OCI-LY7 (cell line): Measurements from ENCODE around the gene RPS8. TPM values are rescaled to one million over a fixed set of nuclear protein-coding genes. Genes with fewer than 3 reads are reported as not detected.
A peak's percentile ranks its signal among the peaks of the same experiment; 100 is the strongest.

Experiments used
- BruUV-seq: library from RNA; stranded (reverse); fragments of 400-500 nt; replicated peaks from 2 replicates; lab custom pipeline; 2021; lab: Mats Ljungman, UMichigan
- CTCF ChIA-PET: fragments of 300-600 bp; sonication (Branson Sonifier 250); formaldehyde crosslinking; loops from one replicate; lab custom pipeline; 2022; ENCODE audit warnings: antibody characterized with exemption; ENCODE audit not compliant: unreplicated experiment; lab: Charles Lee
- POLR2A ChIA-PET: fragments of 300-600 bp; sonication (Branson Sonifier 250); formaldehyde crosslinking; loops from one replicate; lab custom pipeline; 2022; ENCODE audit warnings: antibody characterized with exemption; lab: Charles Lee
- DNase-seq: peaks from one replicate; pipeline ENCODE4 v3.0.0-alpha.2; 2015; ENCODE audit warnings: low spot score
- H2AFZ ChIP-seq: fragments of 200-600 bp; sonication (generic), shearing (Covaris generic); 2 replicates; pipeline ENCODE4 v1.6.1; 2014; ENCODE audit warnings: mild to moderate bottlenecking, antibody characterized with exemption, low read length, moderate library complexity
- H3K27ac ChIP-seq: fragments of 200-600 bp; sonication (generic); 2 replicates; pipeline ENCODE4 v1.5.1; 2014; ENCODE audit warnings: mixed run types, low read depth, mild to moderate bottlenecking, moderate library complexity, low read length, inconsistent platforms; ENCODE audit not compliant: poor library complexity, severe bottlenecking
- H3K36me3 ChIP-seq: fragments of 200-600 bp; sonication (generic); 2 replicates; pipeline ENCODE4 v1.6.1; 2014; ENCODE audit warnings: mild to moderate bottlenecking, antibody characterized with exemption, low read length, moderate library complexity, mixed read lengths; ENCODE audit not compliant: insufficient read depth
- H3K4me1 ChIP-seq: fragments of 200-600 bp; sonication (generic); 2 replicates; pipeline ENCODE4 v1.5.1; 2014; ENCODE audit warnings: mild to moderate bottlenecking, low read length; ENCODE audit not compliant: insufficient read depth, poor library complexity, severe bottlenecking
- H3K4me2 ChIP-seq: fragments of 200-600 bp; sonication (generic); 2 replicates; pipeline ENCODE4 v1.6.1; 2014; ENCODE audit warnings: mild to moderate bottlenecking, low read length
- H3K4me3 ChIP-seq: fragments of 200-600 bp; sonication (generic); 2 replicates; pipeline ENCODE4 v1.5.1; 2014; ENCODE audit warnings: mild to moderate bottlenecking, low read depth, low read length; ENCODE audit not compliant: poor library complexity, severe bottlenecking
- H3K79me2 ChIP-seq: fragments of 200-600 bp; sonication (generic); 2 replicates; pipeline ENCODE4 v1.6.1; 2016; ENCODE audit warnings: low read depth, mild to moderate bottlenecking, low read length, moderate library complexity, mixed read lengths; ENCODE audit not compliant: insufficient read depth
- H3K9me2 ChIP-seq: fragments of 200-600 bp; sonication (generic); 2 replicates; pipeline ENCODE4 v1.6.1; 2016; ENCODE audit warnings: mild to moderate bottlenecking, low read length, mixed read lengths; ENCODE audit not compliant: insufficient read depth
- H3K9me3 ChIP-seq: fragments of 200-600 bp; sonication (generic); 2 replicates; pipeline ENCODE4 v1.6.1; 2014; ENCODE audit warnings: mild to moderate bottlenecking, mixed run types, low read length, mixed read lengths
- H4K20me1 ChIP-seq: fragments of 200-600 bp; sonication (generic); 2 replicates; pipeline ENCODE4 v1.6.1; 2014; ENCODE audit warnings: mild to moderate bottlenecking, antibody characterized with exemption, low read length, moderate library complexity, mixed read lengths; ENCODE audit not compliant: insufficient read depth
- CTCF ChIP-seq: fragments of 200-600 bp; sonication (generic); conservative IDR thresholded peaks from 2 replicates; pipeline ENCODE4 v1.5.1; 2014; ENCODE audit warnings: mild to moderate bottlenecking, antibody characterized with exemption, low read length, moderate library complexity, mixed read lengths
- EZH2phosphoT487 ChIP-seq: fragments of 200-600 bp; sonication (generic); IDR thresholded peaks from 2 replicates; pipeline ENCODE4 v1.6.1; 2018; ENCODE audit warnings: low read depth, borderline replicate concordance, mild to moderate bottlenecking, mixed run types, antibody characterized with exemption, low read length, moderate library complexity, mixed read lengths
- intact Hi-C: fragments of 100-400 bp; cut with micrococcal nuclease; formaldehyde crosslinking; loops from one replicate; pipeline ENCODE4 v1.10.0; 2022; ENCODE audit not compliant: unreplicated experiment
- total RNA-seq, 2 experiments: library from RNA; depleted of rRNA in 1 of 2; stranded (reverse); fragments of >200 nt in 1 of 2; shearing (Covaris generic) in 1 of 2; gene quantifications; 2 replicates each; pipeline ENCODE4 v1.2.3, GENCODE V29; 2014 to 2022

RPS8 gene
- total RNA-seq, 2 experiments from 2014 or later: 2,707 to 4,355 TPM

GRCh38 chr1:44798481-44799365 is 23.4 kb downstream of the RPS8 start:
- H4K20me1 ChIP-seq: no peaks in the 10 kb centered on the region
- CTCF ChIA-PET: no interaction called here
- peaks cover 6% of the 10 kb centered on the region; the same call in 1 of the 2 replicates for H3K36me3 ChIP-seq
- H3K4me2 ChIP-seq: no peak overlapping the region
- no peaks in the 10 kb centered on the region for H3K9me2 ChIP-seq
- BruUV-seq: no TSS peak
- peaks cover 30% of the 10 kb centered on the region for H3K4me1 ChIP-seq
- peak overlapping the region; percentile 34 for H2AFZ ChIP-seq
- TF ChIP-seq EZH2phosphoT487 (no peak), CTCF (no peak)
- H3K79me2 ChIP-seq: no peaks in the 10 kb centered on the region
- POLR2A ChIA-PET: interaction anchor here (0.5 to 2.9 kb wide), 4 partner anchors 9 to 67 kb away, joined by 3 to 30 read pairs (median 4); partner anchors contain the start of gene BTBD19
- no peak for DNase-seq
- no peaks in the 10 kb centered on the region for H3K9me3 ChIP-seq
- H3K27ac ChIP-seq: no peak overlapping the region
- intact Hi-C loops: loop anchor here (2.0 kb wide), 1 partner anchor 20 kb away; no protein-coding TSS in a partner anchor
- H3K4me3 ChIP-seq: no peak overlapping the region

GRCh38 chr1:44799770-44800584 is 24.6 kb downstream of the RPS8 start, which contains the start of gene PLK3:
PLK3 (plus strand) TSS chr1:44800377; CDS start chr1:44800464, 87 bp downstream.
- Histone ChIP-seq H3K4me3 (peak within 1 kb of the TSS; percentile 83), H3K9me3 (no peaks in the 10 kb centered on the region), H3K79me2 (no peaks in the 10 kb centered on the region), H3K27ac (peak within 1 kb of the TSS; percentile 67), H3K4me1 (peaks cover 30% of the 10 kb centered on the region), H3K9me2 (no peaks in the 10 kb centered on the region), H3K36me3 (peaks cover 6% of the 10 kb centered on the region; the same call in 1 of the 2 replicates), H3K4me2 (peak within 1 kb of the TSS; percentile 76), H2AFZ (peak within 1 kb of the TSS; percentile 27; the same call in 1 of the 2 replicates), H4K20me1 (no peaks in the 10 kb centered on the region)
- intact Hi-C loops: loop anchor here (2.0 kb wide), 1 partner anchor 19 kb away; no protein-coding TSS in a partner anchor
- BruUV-seq: no TSS peak
- ChIA-PET POLR2A (interaction anchor here (0.6 to 2.9 kb wide), 13 partner anchors 9 to 523 kb away, joined by 3 to 30 read pairs (median 4); partner anchors contain the start of genes BTBD19, HECTD3 and UROD), CTCF (interaction anchor here (0.6 to 1.1 kb wide), 4 partner anchors 10 to 56 kb away, joined by 4 to 15 read pairs (median 6); no protein-coding TSS in a partner anchor)
- DNase-seq: peak; percentile 98
- TF ChIP-seq CTCF (peak; percentile 84), EZH2phosphoT487 (no peak)
